ENCODE measurements around the gene PROSER2. TPM values are rescaled to one million over a fixed set of nuclear protein-coding genes. Genes with fewer than 3 reads are reported as not detected.

PROSER2 gene
- total and polyA plus RNA-seq, 2 of the 13 experiments (the other 11 are each of a cell fraction or from before 2014, with no cell fraction given) = 6.9 to 7.7 TPM

GRCh38 chr10:11831520-11831951 is 8.4 kb downstream of the PROSER2 start (continued):
- TF ChIP-seq ZNF512B (CRISPR knock-in tag; IDR thresholded peaks at IDR 0.05; ENCODE audit: borderline replicate concordance) = 0 out of 2 replicates have a peak, but pooled peaks have one; percentile 40
- TF ChIP-seq SIX1 (CRISPR knock-in tag; IDR thresholded peaks at IDR 0.05; ENCODE audit: borderline replicate concordance) = no peak
- no peak for TF ChIP-seq ATAD3A (CRISPR knock-in tag; IDR thresholded peaks at IDR 0.05)
- peak; percentile 92 to 98 for TF ChIP-seq ATF4 (CRISPR knock-in tag; IDR thresholded peaks at IDR 0.05)
- peak; percentile 68 for TF ChIP-seq ASH2L (IDR thresholded peaks at IDR 0.05; ENCODE audit: insufficient read length, low read depth, low read length)
- TF ChIP-seq CCAR2 (optimal IDR thresholded peaks at IDR 0.05; ENCODE audit: low read depth, low read length) = no peak
- peak; percentile 63 for TF ChIP-seq ZEB1 (IDR thresholded peaks at IDR 0.05; ENCODE audit: insufficient replicate concordance, low read depth)
- no peak for TF ChIP-seq NFKB2 (CRISPR knock-in tag; IDR thresholded peaks at IDR 0.05; ENCODE audit: borderline replicate concordance)
- no peak for TF ChIP-seq ZNF839 (CRISPR knock-in tag; IDR thresholded peaks at IDR 0.05; ENCODE audit: borderline replicate concordance)
- no peak for TF ChIP-seq ZNF414 (CRISPR knock-in tag; IDR thresholded peaks at IDR 0.05)
- peak; percentile 87 for TF ChIP-seq GATAD2A (CRISPR knock-in tag; IDR thresholded peaks at IDR 0.05)
- no peak for TF ChIP-seq ZNF18 (CRISPR knock-in tag; IDR thresholded peaks at IDR 0.05; ENCODE audit: insufficient replicate concordance)
- peak; percentile 64; the same call in 1 of the 2 replicates for TF ChIP-seq THRA (CRISPR knock-in tag; IDR thresholded peaks at IDR 0.05; ENCODE audit: borderline replicate concordance)
- no peak for TF ChIP-seq MZF1 (CRISPR knock-in tag; IDR thresholded peaks at IDR 0.05; ENCODE audit: borderline replicate concordance)
- peak; percentile 95 for TF ChIP-seq HMG20B (CRISPR knock-in tag; conservative IDR thresholded peaks at IDR 0.05)
- peak; percentile 59 for TF ChIP-seq FOXA3 (CRISPR knock-in tag; IDR thresholded peaks at IDR 0.05)
- no peak for TF ChIP-seq ZSCAN9 (CRISPR knock-in tag; IDR thresholded peaks at IDR 0.05; ENCODE audit: borderline replicate concordance)
- TF ChIP-seq MAF1 (CRISPR knock-in tag; IDR thresholded peaks at IDR 0.05; ENCODE audit: borderline replicate concordance) = no peak
- peak; percentile 54; the same call in 1 of the 2 replicates for TF ChIP-seq SOX5 (CRISPR knock-in tag; IDR thresholded peaks at IDR 0.05; ENCODE audit: borderline replicate concordance)
- TF ChIP-seq TAF15 (IDR thresholded peaks at IDR 0.05; ENCODE audit: low read depth, low read length, poor library complexity, severe bottlenecking) = no peak
- TF ChIP-seq MIXL1 (CRISPR knock-in tag; IDR thresholded peaks at IDR 0.05) = 0 out of 2 replicates have a peak, but pooled peaks have one; percentile 29
- no peak for TF ChIP-seq ADNP (CRISPR knock-in tag; IDR thresholded peaks at IDR 0.05)
- 0 out of 2 replicates have a peak, but pooled peaks have one; percentile 35 for TF ChIP-seq BRCA1 (CRISPR knock-in tag; IDR thresholded peaks at IDR 0.05)
- TF ChIP-seq BHLHE40 (IDR thresholded peaks at IDR 0.05; ENCODE audit: low read length) = peak; percentile 44; the same call in 1 of the 2 replicates

Data from HepG2 (cell line).